ENCODE measurements around the gene SMAD6. TPM values are rescaled to one million over a fixed set of nuclear protein-coding genes. Genes with fewer than 3 reads are reported as not detected.

The SMAD6 gene
- total RNA-seq, 1 experiment from 2014 or later, result 6.6 TPM

DNA sequence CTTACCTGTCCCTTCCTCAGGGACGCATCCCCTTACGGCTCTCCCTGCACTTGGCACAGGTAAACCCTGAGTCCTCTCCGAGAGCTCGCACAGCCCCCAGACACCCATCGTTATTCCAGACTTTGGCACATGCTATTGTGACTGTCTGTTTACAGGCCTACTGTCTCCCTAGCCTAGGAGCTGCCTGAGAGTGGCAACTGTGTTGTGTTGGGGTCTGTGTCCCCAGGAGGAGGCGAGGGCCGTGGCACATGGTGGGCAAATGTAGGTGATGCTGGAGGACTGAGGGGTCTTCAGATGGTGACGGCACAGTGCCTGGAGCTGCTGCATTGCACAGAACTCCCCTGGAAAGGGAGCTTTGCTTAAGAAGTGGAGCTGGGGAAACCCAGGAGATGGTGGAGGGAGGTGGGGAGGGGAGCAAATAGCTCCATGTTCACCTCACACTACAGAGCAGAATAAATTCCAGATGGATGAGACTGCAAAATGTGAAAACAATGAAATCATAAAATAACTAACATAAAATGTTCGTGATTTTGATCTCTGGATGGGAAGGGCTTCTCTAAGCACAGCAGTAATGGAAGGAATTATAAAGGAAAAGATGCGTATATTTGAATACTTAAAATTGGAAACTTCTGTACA is 96.5 kb downstream of the SMAD6 start:
- H3K9ac ChIP-seq (ENCODE audit: low read length), result no peak overlapping the region
- H3K9me2 ChIP-seq (ENCODE audit: insufficient read depth), result no peaks in the 10 kb centered on the region
- H3K4me2 ChIP-seq (ENCODE audit: low read length), result no peak overlapping the region
- peaks cover 32 to 34% of the 10 kb centered on the region in 2 experiments for H3K4me1 ChIP-seq (ENCODE audit: control insufficient read depth in 1 of 2, insufficient read depth in 2 of 2, low read length in 2 of 2)
- intact Hi-C loops (cut with micrococcal nuclease), result no loop called here
- DNase-seq (ENCODE audit: low read depth, low spot score) (no peak), ATAC-seq (no peak)
- ChIA-PET CTCF (no interaction called here), POLR2A (interaction anchor here (0.6 kb wide), 1 partner anchor 526 kb away, joined by 3 read pairs; no protein-coding TSS in a partner anchor), RAD21 (ENCODE audit: low non-redundant PET in 1 of 2, low total read pairs in 2 of 2, uncharacterized antibody in 2 of 2, unreplicated experiment in 2 of 2) (no interaction called here)
- no peaks in the 10 kb centered on the region for H3K9me3 ChIP-seq (ENCODE audit: control insufficient read depth in 1 of 2, insufficient read depth in 1 of 2, low read depth in 1 of 2, low read length in 2 of 2)
- no peaks in the 10 kb centered on the region for H3K27me3 ChIP-seq (ENCODE audit: insufficient read depth, low read length)
- BruUV-seq (replicated peaks), result no TSS peak
- no peak overlapping the region for H2AFZ ChIP-seq (ENCODE audit: low read depth, low read length, poor library complexity, severe bottlenecking)
- TF ChIP-seq EZH2phosphoT487 (IDR thresholded peaks at IDR 0.05; ENCODE audit: borderline replicate concordance) (no peak), JUND (IDR thresholded peaks at IDR 0.05) (no peak), CBX3 (IDR thresholded peaks at IDR 0.05; ENCODE audit: low read depth) (no peak), FOSL1 (IDR thresholded peaks at IDR 0.05; ENCODE audit: low read depth) (no peak), YY1 (IDR thresholded peaks at IDR 0.05; ENCODE audit: extremely low read depth, insufficient replicate concordance, low read depth, low read length) (no peak), EZH2 (IDR thresholded peaks at IDR 0.05) (no peak), ZFX (IDR thresholded peaks at IDR 0.05) (no peak), ELF1 (IDR thresholded peaks at IDR 0.05; ENCODE audit: borderline replicate concordance, low read depth) (no peak), REST (IDR thresholded peaks at IDR 0.05; ENCODE audit: low read depth) (no peak), RAD21 (IDR thresholded peaks at IDR 0.05; ENCODE audit: low read depth) (no peak), SIN3A (IDR thresholded peaks at IDR 0.05; ENCODE audit: low read depth) (no peak), POLR2A (IDR thresholded peaks at IDR 0.05; ENCODE audit: borderline replicate concordance, extremely low read depth, insufficient read depth, insufficient read length) (no peak), EGR1 (IDR thresholded peaks at IDR 0.05; ENCODE audit: low read depth) (no peak), SRF (IDR thresholded peaks at IDR 0.05; ENCODE audit: low read depth) (no peak), CTCF (IDR thresholded peaks at IDR 0.05 in 2 of 3, conservative IDR thresholded peaks at IDR 0.05 in 1 of 3; ENCODE audit: borderline replicate concordance in 1 of 3, insufficient read depth in 1 of 3, low read depth in 2 of 3, low read length in 2 of 3) (no peak), CEBPB (IDR thresholded peaks at IDR 0.05; ENCODE audit: low read depth) (no peak), ZNF274 (IDR thresholded peaks at IDR 0.05; ENCODE audit: low read depth, low read length) (no peak), SP1 (IDR thresholded peaks at IDR 0.05; ENCODE audit: low read depth) (no peak)
- TF ChIP-seq, protein P1, sequence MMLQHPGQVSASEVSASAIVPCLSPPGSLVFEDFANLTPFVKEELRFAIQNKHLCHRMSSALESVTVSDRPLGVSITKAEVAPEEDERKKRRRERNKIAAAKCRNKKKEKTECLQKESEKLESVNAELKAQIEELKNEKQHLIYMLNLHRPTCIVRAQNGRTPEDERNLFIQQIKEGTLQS (IDR thresholded peaks at IDR 0.05), result no peak
- TF ChIP-seq, protein P2, sequence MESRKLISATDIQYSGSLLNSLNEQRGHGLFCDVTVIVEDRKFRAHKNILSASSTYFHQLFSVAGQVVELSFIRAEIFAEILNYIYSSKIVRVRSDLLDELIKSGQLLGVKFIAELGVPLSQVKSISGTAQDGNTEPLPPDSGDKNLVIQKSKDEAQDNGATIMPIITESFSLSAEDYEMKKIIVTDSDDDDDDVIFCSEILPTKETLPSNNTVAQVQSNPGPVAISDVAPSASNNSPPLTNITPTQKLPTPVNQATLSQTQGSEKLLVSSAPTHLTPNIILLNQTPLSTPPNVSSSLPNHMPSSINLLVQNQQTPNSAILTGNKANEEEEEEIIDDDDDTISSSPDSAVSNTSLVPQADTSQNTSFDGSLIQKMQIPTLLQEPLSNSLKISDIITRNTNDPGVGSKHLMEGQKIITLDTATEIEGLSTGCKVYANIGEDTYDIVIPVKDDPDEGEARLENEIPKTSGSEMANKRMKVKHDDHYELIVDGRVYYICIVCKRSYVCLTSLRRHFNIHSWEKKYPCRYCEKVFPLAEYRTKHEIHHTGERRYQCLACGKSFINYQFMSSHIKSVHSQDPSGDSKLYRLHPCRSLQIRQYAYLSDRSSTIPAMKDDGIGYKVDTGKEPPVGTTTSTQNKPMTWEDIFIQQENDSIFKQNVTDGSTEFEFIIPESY (IDR thresholded peaks at IDR 0.05; ENCODE audit: extremely low read depth, insufficient replicate concordance, low read length), result no peak
- no peaks in the 10 kb centered on the region for H3K36me3 ChIP-seq (ENCODE audit: control insufficient read depth in 1 of 2, insufficient read depth in 2 of 2, low read length in 2 of 2)
- no peak overlapping the region for H3K27ac ChIP-seq (ENCODE audit: low read depth, low read length)
- H3K4me3 ChIP-seq (replicated peaks in 1 of 2; ENCODE audit: low read depth in 1 of 2, low read length in 2 of 2), result no peak overlapping the region
- H4K20me1 ChIP-seq (ENCODE audit: insufficient read depth), result no peaks in the 10 kb centered on the region
- no peaks in the 10 kb centered on the region for H3K79me2 ChIP-seq (ENCODE audit: insufficient read depth, low read length)

Data from HCT116 (cell line).